GM12878 (cell line): ENCODE measurements around the gene ZNF583. TPM values are rescaled to one million over a fixed set of nuclear protein-coding genes. Genes with fewer than 3 reads are reported as not detected.

Experiments
- ATF7 ChIP-seq: fragments of 450-650 bp; IDR thresholded peaks from 2 replicates; pipeline ENCODE4 v1.6.1; 2016; ENCODE audit warnings: low read depth, mild to moderate bottlenecking
- BCL11A ChIP-seq: IDR thresholded peaks from 2 replicates; pipeline ENCODE4 v1.6.1; 2011; ENCODE audit warnings: low read depth, low read length
- BMI1 ChIP-seq: fragments of 450-650 bp; IDR thresholded peaks from 2 replicates; pipeline ENCODE4 v1.6.1; 2016; ENCODE audit warnings: mild to moderate bottlenecking, moderate library complexity, borderline replicate concordance
- HDAC2 ChIP-seq: fragments of 200-600 bp; sonication (generic); IDR thresholded peaks from 2 replicates; pipeline ENCODE4 v1.6.1; 2017
- HSF1 ChIP-seq: fragments of 150-350 bp; IDR thresholded peaks from 2 replicates; pipeline ENCODE4 v1.6.1; 2014; ENCODE audit warnings: mild to moderate bottlenecking, low read depth, low read length
- KAT2A ChIP-seq: conservative IDR thresholded peaks from 2 replicates; pipeline ENCODE4 v1.6.1; 2011; ENCODE audit warnings: low read depth, low read length; ENCODE audit not compliant: control insufficient read depth
- KLF5 ChIP-seq: fragments of 450-650 bp; IDR thresholded peaks from 2 replicates; pipeline ENCODE4 v1.6.1; 2014; ENCODE audit warnings: mild to moderate bottlenecking; ENCODE audit not compliant: partially characterized antibody
- MTA2 ChIP-seq: fragments of 450-650 bp; IDR thresholded peaks from 2 replicates; pipeline ENCODE4 v1.6.1; 2016; ENCODE audit warnings: low read depth, mild to moderate bottlenecking, moderate library complexity
- MXI1 ChIP-seq: fragments of 150-350 bp; IDR thresholded peaks from 2 replicates; pipeline ENCODE4 v1.6.1; 2011; ENCODE audit warnings: low read depth, mild to moderate bottlenecking, inconsistent platforms, low read length, improper control_type of control experiment
- NBN ChIP-seq: fragments of 450-650 bp; IDR thresholded peaks from 2 replicates; pipeline ENCODE4 v1.6.1; 2016
- PAX8 ChIP-seq: fragments of 450-650 bp; IDR thresholded peaks from 2 replicates; pipeline ENCODE4 v1.6.1; 2017; ENCODE audit warnings: mild to moderate bottlenecking, moderate library complexity
- SMARCA5 ChIP-seq: fragments of 450-650 bp; IDR thresholded peaks from 2 replicates; pipeline ENCODE4 v1.6.1; 2017; ENCODE audit warnings: mild to moderate bottlenecking
- SPI1 ChIP-seq: IDR thresholded peaks from 2 replicates; pipeline ENCODE4 v1.6.1; 2011; ENCODE audit warnings: low read depth, mild to moderate bottlenecking, low read length, moderate library complexity, borderline replicate concordance; ENCODE audit not compliant: insufficient read depth
- STAT3 ChIP-seq: IDR thresholded peaks from 2 replicates; pipeline ENCODE4 v1.6.1; 2011; ENCODE audit warnings: low read depth, low read length, improper control_type of control experiment
- TCF12 ChIP-seq: IDR thresholded peaks from 2 replicates; pipeline ENCODE4 v1.6.1; 2011; ENCODE audit warnings: low read depth, mild to moderate bottlenecking, low read length
- TCF3 ChIP-seq: IDR thresholded peaks from 2 replicates; pipeline ENCODE4 v1.6.1; 2012; ENCODE audit warnings: low read depth, mild to moderate bottlenecking, low read length, borderline replicate concordance; ENCODE audit not compliant: insufficient read depth
- ZBTB4 ChIP-seq: fragments of 450-650 bp; formaldehyde crosslinking; IDR thresholded peaks from 2 replicates; pipeline ENCODE4 v1.4.0; 2022; ENCODE audit warnings: mild to moderate bottlenecking, moderate library complexity
- ZNF207 ChIP-seq: fragments of 450-650 bp; IDR thresholded peaks from 2 replicates; pipeline ENCODE4 v1.6.1; 2014; ENCODE audit warnings: antibody characterized with exemption, mild to moderate bottlenecking, borderline replicate concordance
- ZNF217 ChIP-seq: fragments of 450-650 bp; IDR thresholded peaks from 2 replicates; pipeline ENCODE4 v1.6.1; 2017; ENCODE audit warnings: antibody characterized with exemption, mild to moderate bottlenecking
- ZNF384 ChIP-seq: IDR thresholded peaks from 2 replicates; pipeline ENCODE4 v1.6.1; 2012; ENCODE audit warnings: low read depth, mild to moderate bottlenecking, low read length, improper control_type of control experiment, borderline replicate concordance
- polyA plus RNA-seq, 11 experiments: library from polyadenylated mRNA; depleted of rRNA in 4 of 11; unstranded in 6 of 11; stranded (reverse) in 5 of 11; fragments of >200 nt; fragmentation: Nextera tagmentation in 4 of 11; fragmentation: Illumina TruSeq in 1 of 11; extraction: Ambion mirVana in 4 of 11; extraction: Trizol in 1 of 11; gene quantifications; 1 replicate in 1 of 11; 2 replicates in 10 of 11; pipeline versions ENCODE4 v1.2.1 to v1.2.3, GENCODE V29; 2011 to 2016; ENCODE audit warnings: inconsistent platforms in 2 of 11, missing spikeins in 2 of 11, low read depth in 1 of 11
- total RNA-seq, 4 experiments: library from RNA; depleted of rRNA in 3 of 4; stranded (reverse); fragments of >200 nt in 3 of 4; fragmentation: Illumina TruSeq in 1 of 4; extraction: Trizol in 1 of 4; gene quantifications; 2 replicates each; pipeline versions ENCODE4 v1.2.1 to v1.2.3, GENCODE V29; 2013 to 2021
- TF ChIP-seq, protein P1 (sequence below): IDR thresholded peaks from 2 replicates; pipeline ENCODE4 v1.6.1; 2012; ENCODE audit warnings: low read depth, low read length, improper control_type of control experiment
- TF ChIP-seq, protein P2 (sequence below): fragments of 450-650 bp; IDR thresholded peaks from 2 replicates; pipeline ENCODE4 v1.6.1; 2017; ENCODE audit warnings: antibody characterized with exemption, mild to moderate bottlenecking, moderate library complexity

ZNF583 gene
- total and polyA plus RNA-seq, 10 of the 15 experiments (the other 5 are each of a cell fraction or from before 2014, with no cell fraction given) = 0.40 to 3.1 (median 1.4) TPM

DNA sequence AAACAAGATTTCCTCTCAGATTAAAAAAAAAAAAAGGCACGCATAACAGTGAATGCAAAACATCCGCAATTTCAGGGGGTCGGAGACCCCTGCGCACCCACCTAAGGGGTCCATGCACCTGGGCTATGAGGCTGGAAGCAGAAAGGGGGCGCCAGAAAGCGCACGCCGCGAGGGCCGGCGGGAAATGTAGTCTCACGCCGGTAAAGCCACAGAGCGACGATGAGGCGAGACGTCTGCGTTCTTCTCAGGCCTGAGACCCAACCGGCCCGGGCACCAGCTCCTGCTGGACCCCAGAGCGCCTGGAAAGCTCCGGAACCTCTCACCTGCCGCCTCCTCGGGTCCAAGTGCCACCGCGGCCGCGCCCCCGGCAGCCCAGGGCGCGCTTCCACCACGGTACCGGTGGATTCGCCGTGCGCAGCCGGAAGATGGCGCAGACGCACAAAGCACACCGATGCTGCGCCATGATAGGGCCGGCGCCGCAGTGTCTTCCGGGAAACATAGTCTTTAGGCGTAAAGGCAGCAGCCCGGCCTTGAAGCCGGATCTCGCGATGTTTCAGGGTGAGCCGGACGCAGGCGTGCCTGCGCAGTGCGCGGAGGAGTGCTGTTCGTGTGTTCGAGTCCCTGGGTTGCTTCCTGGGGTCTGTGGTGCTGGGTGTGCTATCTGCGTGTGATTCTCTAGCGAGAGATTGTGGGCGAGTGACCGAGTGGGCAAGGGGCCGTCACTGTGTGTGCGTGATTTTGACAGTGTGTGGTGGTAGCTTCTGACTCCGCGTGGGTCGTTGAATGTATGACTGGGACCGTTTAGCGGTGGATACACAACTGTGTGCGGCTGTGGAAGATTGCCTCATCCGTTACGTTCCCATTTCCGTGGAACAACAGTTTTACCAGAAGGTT, 10.8 kb upstream of the ZNF583 start, which contains the start of gene ZNF582 (continued):
- TF ChIP-seq KLF5 = peak; percentile 59
- no peak for TF ChIP-seq HDAC2
- TF ChIP-seq ZBTB4 (CRISPR knock-in tag) = no peak
- TF ChIP-seq TCF3 = no peak
- no peak for TF ChIP-seq STAT3
- no peak for TF ChIP-seq HSF1
- no peak for TF ChIP-seq ZNF384
- TF ChIP-seq MTA2 = peak; percentile 17; the same call in 1 of the 2 replicates
- no peak for TF ChIP-seq KAT2A
- TF ChIP-seq BMI1 = no peak
- no peak for TF ChIP-seq SMARCA5
- no peak; the same call in 1 of the 2 replicates for TF ChIP-seq ZNF207
- 0 out of 2 replicates have a peak, but pooled peaks have one; percentile 39 for TF ChIP-seq NBN
- no peak; the same call in 1 of the 2 replicates for TF ChIP-seq MXI1
- no peak for TF ChIP-seq BCL11A
- no peak for TF ChIP-seq SPI1
- peak; percentile 78 for TF ChIP-seq ZNF217
- TF ChIP-seq TCF12 = 0 out of 2 replicates have a peak, but pooled peaks have one; percentile 32
- TF ChIP-seq, protein P1, sequence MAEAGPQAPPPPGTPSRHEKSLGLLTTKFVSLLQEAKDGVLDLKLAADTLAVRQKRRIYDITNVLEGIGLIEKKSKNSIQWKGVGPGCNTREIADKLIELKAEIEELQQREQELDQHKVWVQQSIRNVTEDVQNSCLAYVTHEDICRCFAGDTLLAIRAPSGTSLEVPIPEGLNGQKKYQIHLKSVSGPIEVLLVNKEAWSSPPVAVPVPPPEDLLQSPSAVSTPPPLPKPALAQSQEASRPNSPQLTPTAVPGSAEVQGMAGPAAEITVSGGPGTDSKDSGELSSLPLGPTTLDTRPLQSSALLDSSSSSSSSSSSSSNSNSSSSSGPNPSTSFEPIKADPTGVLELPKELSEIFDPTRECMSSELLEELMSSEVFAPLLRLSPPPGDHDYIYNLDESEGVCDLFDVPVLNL = no peak
- TF ChIP-seq, protein P2, sequence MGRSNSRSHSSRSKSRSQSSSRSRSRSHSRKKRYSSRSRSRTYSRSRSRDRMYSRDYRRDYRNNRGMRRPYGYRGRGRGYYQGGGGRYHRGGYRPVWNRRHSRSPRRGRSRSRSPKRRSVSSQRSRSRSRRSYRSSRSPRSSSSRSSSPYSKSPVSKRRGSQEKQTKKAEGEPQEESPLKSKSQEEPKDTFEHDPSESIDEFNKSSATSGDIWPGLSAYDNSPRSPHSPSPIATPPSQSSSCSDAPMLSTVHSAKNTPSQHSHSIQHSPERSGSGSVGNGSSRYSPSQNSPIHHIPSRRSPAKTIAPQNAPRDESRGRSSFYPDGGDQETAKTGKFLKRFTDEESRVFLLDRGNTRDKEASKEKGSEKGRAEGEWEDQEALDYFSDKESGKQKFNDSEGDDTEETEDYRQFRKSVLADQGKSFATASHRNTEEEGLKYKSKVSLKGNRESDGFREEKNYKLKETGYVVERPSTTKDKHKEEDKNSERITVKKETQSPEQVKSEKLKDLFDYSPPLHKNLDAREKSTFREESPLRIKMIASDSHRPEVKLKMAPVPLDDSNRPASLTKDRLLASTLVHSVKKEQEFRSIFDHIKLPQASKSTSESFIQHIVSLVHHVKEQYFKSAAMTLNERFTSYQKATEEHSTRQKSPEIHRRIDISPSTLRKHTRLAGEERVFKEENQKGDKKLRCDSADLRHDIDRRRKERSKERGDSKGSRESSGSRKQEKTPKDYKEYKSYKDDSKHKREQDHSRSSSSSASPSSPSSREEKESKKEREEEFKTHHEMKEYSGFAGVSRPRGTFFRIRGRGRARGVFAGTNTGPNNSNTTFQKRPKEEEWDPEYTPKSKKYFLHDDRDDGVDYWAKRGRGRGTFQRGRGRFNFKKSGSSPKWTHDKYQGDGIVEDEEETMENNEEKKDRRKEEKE = no peak
- TF ChIP-seq PAX8 = no peak
- no peak for TF ChIP-seq ATF7
